Right lobe of liver (tissue), 4 donors: ENCODE results near the gene TGM6.

Experiments used
- POLR2A ChIP-seq: fragments of 450-650 bp; IDR thresholded peaks from one replicate; pipeline ENCODE4 v1.6.1; 2017; ENCODE audit warnings: antibody characterized with exemption, mild to moderate bottlenecking
- TF ChIP-seq, protein P1 (sequence below), 4 donors: fragments of 200-600 bp in 3 of 4; fragments of 450-650 bp in 1 of 4; IDR thresholded peaks; one replicate each; pipeline versions ENCODE4 v1.5.1 to v1.8.0; 2016 to 2022; ENCODE audit warnings: antibody characterized with exemption in 4 of 4, mild to moderate bottlenecking in 2 of 4
- donor health status: DM: no; HTN: no; CAD: no.
- donor health status: DM: no; HTN: no; CAD: no.
- donor health status: DM: no; HTN: yes; CAD: no.

DNA sequence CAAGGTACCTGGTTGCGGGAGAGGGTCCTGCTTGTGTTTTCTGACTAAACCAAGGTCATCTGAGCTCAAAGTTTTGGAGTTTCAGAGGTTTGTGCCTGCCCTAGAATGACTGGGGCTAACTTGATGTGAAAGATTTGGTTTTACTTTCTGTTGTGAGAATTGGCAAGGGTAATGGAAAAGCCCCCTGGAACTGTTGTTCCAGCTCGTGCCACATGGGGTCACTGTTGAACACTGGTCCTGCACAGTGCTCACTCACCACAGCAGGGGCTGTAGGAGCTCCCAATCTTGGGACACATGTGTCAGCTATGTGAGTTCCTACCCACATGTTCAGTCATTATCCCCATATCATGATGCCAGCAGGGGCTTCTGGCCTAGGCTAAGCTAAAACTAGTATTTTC is 6.5 kb downstream of the TGM6 start:
- TF ChIP-seq, protein P1, sequence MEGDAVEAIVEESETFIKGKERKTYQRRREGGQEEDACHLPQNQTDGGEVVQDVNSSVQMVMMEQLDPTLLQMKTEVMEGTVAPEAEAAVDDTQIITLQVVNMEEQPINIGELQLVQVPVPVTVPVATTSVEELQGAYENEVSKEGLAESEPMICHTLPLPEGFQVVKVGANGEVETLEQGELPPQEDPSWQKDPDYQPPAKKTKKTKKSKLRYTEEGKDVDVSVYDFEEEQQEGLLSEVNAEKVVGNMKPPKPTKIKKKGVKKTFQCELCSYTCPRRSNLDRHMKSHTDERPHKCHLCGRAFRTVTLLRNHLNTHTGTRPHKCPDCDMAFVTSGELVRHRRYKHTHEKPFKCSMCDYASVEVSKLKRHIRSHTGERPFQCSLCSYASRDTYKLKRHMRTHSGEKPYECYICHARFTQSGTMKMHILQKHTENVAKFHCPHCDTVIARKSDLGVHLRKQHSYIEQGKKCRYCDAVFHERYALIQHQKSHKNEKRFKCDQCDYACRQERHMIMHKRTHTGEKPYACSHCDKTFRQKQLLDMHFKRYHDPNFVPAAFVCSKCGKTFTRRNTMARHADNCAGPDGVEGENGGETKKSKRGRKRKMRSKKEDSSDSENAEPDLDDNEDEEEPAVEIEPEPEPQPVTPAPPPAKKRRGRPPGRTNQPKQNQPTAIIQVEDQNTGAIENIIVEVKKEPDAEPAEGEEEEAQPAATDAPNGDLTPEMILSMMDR (IDR thresholded peaks at IDR 0.05), result peak; percentile 32 to 56 (median 37)
- TF ChIP-seq POLR2A, result no peak
